HFF-Myc (cell line): ENCODE data around the gene GLI3.
A peak's percentile ranks its signal among the peaks of the same experiment; 100 is the strongest.

Experiments
- DNase-seq: peaks from one replicate; pipeline ENCODE4 v3.0.0-alpha.2; 2011; ENCODE audit warnings: low read depth; ENCODE audit errors: extremely low read depth
- H3K4me3 ChIP-seq: replicated peaks from 2 replicates; pipeline ENCODE4 v1.5.1; 2011; ENCODE audit warnings: low read depth, mild to moderate bottlenecking, control low read depth, low read length
- CTCF ChIP-seq: IDR thresholded peaks from 2 replicates; pipeline ENCODE4 v1.5.1; 2012; ENCODE audit warnings: mild to moderate bottlenecking, low read depth, low read length, control low read depth; ENCODE audit errors: missing control alignments

The GLI3 gene

GRCh38 chr7:41954976-41955375 is 282.0 kb downstream of the GLI3 start:
- TF ChIP-seq CTCF, result no peak
- DNase-seq, result no peak
- H3K4me3 ChIP-seq, result no peak overlapping the region

- no peak overlapping the region for H3K4me3 ChIP-seq
- TF ChIP-seq CTCF, result no peak
Observed at GRCh38 chr7:41948503-41948902, 288.5 kb downstream of the GLI3 start.

GRCh38 chr7:41943094-41943577 is 293.9 kb downstream of the GLI3 start:
- no peak for DNase-seq
- TF ChIP-seq CTCF, result peak; percentile 96
- H3K4me3 ChIP-seq, result no peak overlapping the region

More at GRCh38 chr7:41948503-41948902, 288.5 kb downstream of the GLI3 start:
- no peak for DNase-seq

GRCh38 chr7:41942468-41943093 is 294.4 kb downstream of the GLI3 start:
- H3K4me3 ChIP-seq, result no peak overlapping the region
- TF ChIP-seq CTCF, result no peak
- no peak for DNase-seq

- no peak overlapping the region for H3K4me3 ChIP-seq
- peak; percentile 94 for TF ChIP-seq CTCF
- peak; percentile 67 for DNase-seq
Observed at GRCh38 chr7:41940760-41941343, 296.2 kb downstream of the GLI3 start.

- H3K4me3 ChIP-seq, result no peak overlapping the region
- DNase-seq, result no peak
- no peak for TF ChIP-seq CTCF
Observed at GRCh38 chr7:41938371-41938770, 298.6 kb downstream of the GLI3 start.
